Measurements from ENCODE around the gene GDF10. TPM values are rescaled to one million over a fixed set of nuclear protein-coding genes. Genes with fewer than 3 reads are reported as not detected.

GDF10 gene
- polyA plus RNA-seq, 1 of the 3 experiments (the other 2 are of a cell fraction) = 0.02 TPM

GRCh38 chr10:47349941-47350371, 50.0 kb downstream of the GDF10 start (continued):
- TF ChIP-seq FOSL2 (IDR thresholded peaks at IDR 0.05; ENCODE audit: borderline replicate concordance, low read depth) (no peak), USF2 (IDR thresholded peaks at IDR 0.05; ENCODE audit: borderline replicate concordance, low read depth, low read length) (no peak)

GRCh38 chr10:47350671-47351640, 51.0 kb downstream of the GDF10 start:
- Histone ChIP-seq H4K20me1 (ENCODE audit: insufficient read depth) (no peaks in the 10 kb centered on the region), H3K36me3 (replicated peaks in 1 of 2; ENCODE audit: control insufficient read depth in 1 of 2, insufficient read depth in 2 of 2, low read length in 1 of 2) (no peaks in the 10 kb centered on the region), H3K4me3 (ENCODE audit: low read depth in 2 of 2, low read length in 1 of 2) (no peak overlapping the region), H3K4me1 (ENCODE audit: control insufficient read depth in 1 of 2, insufficient read depth in 2 of 2, low read depth in 1 of 2, low read length in 1 of 2) (peaks cover 0 to 33% of the 10 kb centered on the region in 2 experiments; a peak in 2 of 4 replicates), H3K79me2 (ENCODE audit: insufficient read depth) (no peaks in the 10 kb centered on the region), H3K27ac (ENCODE audit: low read depth in 2 of 2, low read length in 1 of 2) (no peak overlapping the region), H3K9me2 (no peaks in the 10 kb centered on the region), H3K4me2 (no peak overlapping the region), H3K27me3 (ENCODE audit: insufficient read depth) (peaks cover 17% of the 10 kb centered on the region), H3K9me3 (no peaks in the 10 kb centered on the region), H3K9ac (no peak overlapping the region), H2AFZ (ENCODE audit: low read depth) (no peak overlapping the region), H3F3A (replicated peaks; ENCODE audit: insufficient read depth) (no peaks in the 10 kb centered on the region)
- POLR2A ChIA-PET = no interaction called here
- no peak for DNase-seq
- 58% methylated on average over 22 of the region's 39 CpGs for WGBS (ENCODE audit: low lambda C conversion rate)
- TF ChIP-seq ELF1 (IDR thresholded peaks at IDR 0.05) = no peak
- CTCF ChIA-PET = interaction anchor here (2.3 to 4.5 kb wide), 2 partner anchors 10 to 11 kb away, joined by 14 to 23 read pairs; no protein-coding TSS in a partner anchor

- H3K27me3 ChIP-seq (ENCODE audit: insufficient read depth) = peaks cover 10% of the 10 kb centered on the region
- H3K79me2 ChIP-seq (ENCODE audit: insufficient read depth) = no peaks in the 10 kb centered on the region
- H3K36me3 ChIP-seq (replicated peaks in 1 of 2; ENCODE audit: control insufficient read depth in 1 of 2, insufficient read depth in 2 of 2, low read length in 1 of 2) = no peaks in the 10 kb centered on the region
- H2AFZ ChIP-seq (ENCODE audit: low read depth) = no peak overlapping the region
- TF ChIP-seq REST (IDR thresholded peaks at IDR 0.05; ENCODE audit: low read depth, low read length) (no peak), YY1 (IDR thresholded peaks at IDR 0.05; ENCODE audit: low read depth) (no peak), CTCF (IDR thresholded peaks at IDR 0.05) (no peak), NFIC (IDR thresholded peaks at IDR 0.05; ENCODE audit: borderline replicate concordance) (no peak), RXRA (IDR thresholded peaks at IDR 0.05; ENCODE audit: borderline replicate concordance, low read depth) (no peak), RCOR1 (IDR thresholded peaks at IDR 0.05; ENCODE audit: low read length) (no peak), FOSL2 (IDR thresholded peaks at IDR 0.05; ENCODE audit: borderline replicate concordance, low read depth) (no peak), POLR2AphosphoS5 (IDR thresholded peaks at IDR 0.05; ENCODE audit: low read depth, low read length) (no peak), GABPA (IDR thresholded peaks at IDR 0.05; ENCODE audit: low read depth) (no peak), MAX (IDR thresholded peaks at IDR 0.05; ENCODE audit: low read depth) (no peak)
- no peaks in the 10 kb centered on the region for H3K9me3 ChIP-seq
- no peak overlapping the region for H3K4me3 ChIP-seq (ENCODE audit: low read depth in 2 of 2, low read length in 1 of 2)
- no peaks in the 10 kb centered on the region for H3F3A ChIP-seq (replicated peaks; ENCODE audit: insufficient read depth)
- ChIA-PET POLR2A (no interaction called here), CTCF (interaction anchor here (0.8 to 4.5 kb wide), 4 partner anchors 9 to 327 kb away, joined by 3 to 23 read pairs (median 9); no protein-coding TSS in a partner anchor)
- no peak for DNase-seq
- H4K20me1 ChIP-seq (ENCODE audit: insufficient read depth) = no peaks in the 10 kb centered on the region
- H3K4me1 ChIP-seq (ENCODE audit: control insufficient read depth in 1 of 2, insufficient read depth in 2 of 2, low read depth in 1 of 2, low read length in 1 of 2) = peaks cover 0 to 23% of the 10 kb centered on the region in 2 experiments; a peak in 2 of 4 replicates
- H3K9me2 ChIP-seq = no peaks in the 10 kb centered on the region
- no peak overlapping the region for H3K27ac ChIP-seq (ENCODE audit: low read depth in 2 of 2, low read length in 1 of 2)
- no peak overlapping the region for H3K9ac ChIP-seq
- 56% methylated on average over 13 of the region's 14 CpGs for whole genome bisulfite sequencing (ENCODE audit: low lambda C conversion rate)
- no peak overlapping the region for H3K4me2 ChIP-seq
Measured at GRCh38 chr10:47351899-47352815, 52.2 kb downstream of the GDF10 start.
